Progenitor cell of endocrine pancreas (in vitro differentiated cells): ENCODE data around the gene TLCD3A. TPM values are rescaled to one million over a fixed set of nuclear protein-coding genes. Genes with fewer than 3 reads are reported as not detected.
"Not testable (repeated sequence)": the region's sequence is repeated elsewhere in the genome, so short reads cannot be mapped to it uniquely, and the experiment has no call there.

Experiments
- DNase-seq: peaks from one replicate; pipeline ENCODE4 v3.0.0; 2021; ENCODE audit warnings: low spot score; ENCODE audit not compliant: unreplicated experiment
- H3K27ac Mint-ChIP-seq: 2 replicates; pipeline ENCODE4 v1.8.0; 2021; ENCODE audit warnings: mild to moderate bottlenecking, moderate library complexity, mixed read lengths
- H3K27me3 Mint-ChIP-seq: 2 replicates; pipeline ENCODE4 v1.8.0; 2021; ENCODE audit warnings: mixed read lengths
- H3K36me3 Mint-ChIP-seq: 2 replicates; pipeline ENCODE4 v1.8.0; 2022; ENCODE audit warnings: mixed read lengths; ENCODE audit not compliant: insufficient read depth
- H3K4me1 Mint-ChIP-seq: 2 replicates; pipeline ENCODE4 v1.8.0; 2021; ENCODE audit warnings: low read depth, mixed read lengths
- H3K4me3 Mint-ChIP-seq: 2 replicates; pipeline ENCODE4 v1.8.0; 2021; ENCODE audit warnings: low read depth, mild to moderate bottlenecking, moderate library complexity, mixed read lengths
- H3K9me3 Mint-ChIP-seq: 2 replicates; pipeline ENCODE4 v1.8.0; 2021; ENCODE audit warnings: low read depth, mixed read lengths
- total RNA-seq: library from RNA; stranded (reverse); gene quantifications from 2 replicates; pipeline ENCODE4 v1.2.1, GENCODE V29; 2021
- TF ChIP-seq, protein P1 (sequence below): fragments of 200-600 bp; sonication (generic); IDR thresholded peaks from one replicate; pipeline ENCODE4 v1.5.0; 2021; ENCODE audit warnings: antibody characterized with exemption, mild to moderate bottlenecking; ENCODE audit not compliant: unreplicated experiment

TLCD3A gene
- total RNA-seq, 1 donor from 2014 or later: 27.2 TPM

DNA sequence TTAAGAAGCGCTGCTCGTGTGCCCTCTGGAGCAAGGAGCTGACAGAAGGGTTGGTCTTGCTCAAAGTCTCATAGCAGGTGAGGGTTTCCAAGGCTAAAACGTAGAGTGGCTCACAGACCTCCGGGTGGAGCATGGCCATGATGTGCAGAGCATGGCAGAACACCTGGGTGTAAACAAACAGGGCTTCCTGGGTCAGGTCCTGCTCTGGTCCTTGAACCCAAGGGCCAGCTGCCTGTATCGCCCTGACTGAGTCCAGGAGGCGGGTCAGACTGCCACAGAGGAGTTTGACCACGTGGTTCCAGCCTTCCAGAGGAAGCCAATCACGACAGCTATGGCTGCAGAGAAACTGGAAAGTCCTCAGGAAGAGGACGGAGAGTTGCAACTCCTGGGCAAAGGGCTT, 12.5 kb downstream of the TLCD3A start:
- Mint-ChIP-seq H3K9me3 (no peaks in the 10 kb centered on the region), H3K36me3 (peaks cover 23% of the 10 kb centered on the region), H3K4me1 (peaks cover 2% of the 10 kb centered on the region), H3K27ac (no peak overlapping the region), H3K4me3 (no peak overlapping the region), H3K27me3 (no peaks in the 10 kb centered on the region)
- DNase-seq: no peak
- TF ChIP-seq, protein P1, sequence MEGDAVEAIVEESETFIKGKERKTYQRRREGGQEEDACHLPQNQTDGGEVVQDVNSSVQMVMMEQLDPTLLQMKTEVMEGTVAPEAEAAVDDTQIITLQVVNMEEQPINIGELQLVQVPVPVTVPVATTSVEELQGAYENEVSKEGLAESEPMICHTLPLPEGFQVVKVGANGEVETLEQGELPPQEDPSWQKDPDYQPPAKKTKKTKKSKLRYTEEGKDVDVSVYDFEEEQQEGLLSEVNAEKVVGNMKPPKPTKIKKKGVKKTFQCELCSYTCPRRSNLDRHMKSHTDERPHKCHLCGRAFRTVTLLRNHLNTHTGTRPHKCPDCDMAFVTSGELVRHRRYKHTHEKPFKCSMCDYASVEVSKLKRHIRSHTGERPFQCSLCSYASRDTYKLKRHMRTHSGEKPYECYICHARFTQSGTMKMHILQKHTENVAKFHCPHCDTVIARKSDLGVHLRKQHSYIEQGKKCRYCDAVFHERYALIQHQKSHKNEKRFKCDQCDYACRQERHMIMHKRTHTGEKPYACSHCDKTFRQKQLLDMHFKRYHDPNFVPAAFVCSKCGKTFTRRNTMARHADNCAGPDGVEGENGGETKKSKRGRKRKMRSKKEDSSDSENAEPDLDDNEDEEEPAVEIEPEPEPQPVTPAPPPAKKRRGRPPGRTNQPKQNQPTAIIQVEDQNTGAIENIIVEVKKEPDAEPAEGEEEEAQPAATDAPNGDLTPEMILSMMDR: no peak

DNA sequence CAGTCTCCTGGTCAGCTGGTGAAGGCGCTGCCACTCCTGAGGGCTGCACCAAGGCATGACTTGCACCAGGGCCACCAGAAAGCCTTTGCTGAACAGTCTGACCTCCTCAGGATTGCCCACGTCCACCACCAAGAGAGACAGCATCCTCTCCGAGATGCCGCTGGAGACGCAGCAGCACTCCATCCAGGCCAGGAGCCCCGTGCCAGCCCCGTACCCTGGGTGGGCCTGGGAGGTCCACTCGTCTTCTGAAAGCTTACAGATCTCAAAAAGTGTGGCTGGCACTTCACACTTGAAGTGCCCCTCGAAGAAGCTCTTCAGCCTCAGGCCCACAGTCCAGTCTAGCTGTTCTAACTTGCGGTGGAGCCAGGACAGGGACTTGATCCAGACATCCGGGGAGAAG, 13.0 kb downstream of the TLCD3A start:
- Mint-ChIP-seq H3K27ac (no peak overlapping the region), H3K4me1 (peaks cover 6% of the 10 kb centered on the region), H3K9me3 (no peaks in the 10 kb centered on the region), H3K4me3 (no peak overlapping the region), H3K27me3 (no peaks in the 10 kb centered on the region), H3K36me3 (peaks cover 22% of the 10 kb centered on the region)
- DNase-seq: no peak
- TF ChIP-seq, protein P1: no peak

DNA sequence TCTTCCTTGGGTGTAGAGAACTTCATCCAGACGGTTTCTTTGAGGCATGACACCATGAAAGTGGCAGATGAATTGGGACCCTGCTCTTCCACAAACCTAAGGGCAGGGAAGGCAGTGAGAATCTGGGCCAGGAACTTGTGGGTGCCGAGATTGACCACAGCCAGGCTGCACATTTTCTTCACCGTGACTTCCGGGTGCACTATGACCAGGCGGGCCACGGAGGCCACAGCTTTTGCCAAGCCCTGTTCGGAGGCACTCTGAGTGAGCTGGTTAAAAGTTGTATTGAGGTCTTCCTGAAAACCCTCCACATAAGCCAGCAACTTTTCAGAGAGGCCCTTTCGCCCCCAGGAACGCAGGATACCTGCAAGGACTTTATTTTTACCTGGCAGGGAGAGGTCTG, 13.8 kb downstream of the TLCD3A start:
- TF ChIP-seq, protein P1: no peak
- peak overlapping the region; percentile 29 for H3K27ac Mint-ChIP-seq
- no peak overlapping the region for H3K4me3 Mint-ChIP-seq
- H3K36me3 Mint-ChIP-seq: peaks cover 22% of the 10 kb centered on the region
- H3K4me1 Mint-ChIP-seq: peaks cover 13% of the 10 kb centered on the region
- H3K9me3 Mint-ChIP-seq: no peaks in the 10 kb centered on the region
- H3K27me3 Mint-ChIP-seq: no peaks in the 10 kb centered on the region
- DNase-seq: no peak

DNA sequence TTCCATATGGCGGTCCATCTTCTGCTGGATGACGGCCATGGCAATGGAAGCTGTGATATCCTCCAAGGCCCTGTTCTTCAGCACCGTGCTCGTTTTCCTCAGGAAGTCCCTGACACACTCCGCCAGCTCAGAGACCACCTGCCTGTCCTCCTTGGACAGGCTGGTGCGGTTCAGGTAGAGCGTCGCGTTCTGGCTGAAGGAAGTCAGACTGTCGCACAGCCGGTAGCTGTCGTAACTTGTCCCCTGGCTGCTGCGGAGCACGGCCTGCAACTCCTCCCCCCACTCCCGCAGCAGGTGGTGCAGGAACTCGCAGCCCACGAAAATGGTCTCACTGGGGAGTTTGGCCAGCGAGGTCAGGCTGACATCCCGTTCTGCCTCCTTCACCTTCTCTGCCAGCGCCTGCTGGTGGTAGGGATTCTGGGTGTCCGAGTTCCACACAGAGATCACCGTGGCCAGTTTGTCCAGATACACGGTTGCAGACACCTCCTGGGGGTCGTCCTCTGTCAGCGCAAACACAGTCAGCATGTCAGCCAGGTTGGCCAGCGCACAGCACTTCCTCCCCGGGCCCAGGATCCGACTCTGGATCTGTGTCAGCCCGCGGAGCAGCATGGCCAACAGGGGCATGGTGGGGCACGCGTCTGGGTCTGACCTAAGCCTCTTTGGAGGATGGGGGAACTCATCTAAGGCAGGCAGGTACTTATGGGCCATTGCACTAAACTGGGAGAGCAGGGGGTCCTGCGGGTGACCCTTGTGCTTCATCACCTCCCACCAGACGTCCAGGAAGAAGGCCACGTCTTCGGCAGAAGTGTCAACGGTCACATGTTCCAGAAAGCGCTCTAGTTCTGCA, 14.6 kb downstream of the TLCD3A start:
- H3K36me3 Mint-ChIP-seq: peaks cover 22% of the 10 kb centered on the region
- no peaks in the 10 kb centered on the region for H3K27me3 Mint-ChIP-seq
- DNase-seq: no peak
- no peaks in the 10 kb centered on the region for H3K9me3 Mint-ChIP-seq
- TF ChIP-seq, protein P1: no peak
- H3K4me3 Mint-ChIP-seq: no peak overlapping the region
- H3K4me1 Mint-ChIP-seq: peaks cover 16% of the 10 kb centered on the region
- no peak overlapping the region for H3K27ac Mint-ChIP-seq

DNA sequence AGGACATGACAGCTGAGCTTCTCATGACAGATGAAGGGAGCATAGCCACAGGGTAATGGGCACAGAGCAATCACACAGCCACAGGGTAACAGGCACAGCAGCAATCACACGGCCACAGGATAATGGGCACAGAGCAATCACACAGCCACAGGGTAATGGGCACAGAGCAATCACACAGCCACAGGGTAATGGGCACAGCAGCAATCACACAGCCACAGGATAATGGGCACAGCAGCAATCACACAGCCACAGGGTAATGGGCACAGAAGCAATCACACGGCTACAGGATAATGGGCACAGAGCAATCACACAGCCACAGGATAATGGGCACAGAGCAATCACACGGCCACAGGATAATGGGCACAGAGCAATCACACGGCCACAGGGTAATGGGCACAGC, 16.2 kb downstream of the TLCD3A start:
- H3K27ac Mint-ChIP-seq, H3K4me3 Mint-ChIP-seq, H3K9me3 Mint-ChIP-seq, H3K27me3 Mint-ChIP-seq, DNase-seq: not testable (repeated sequence)
- Mint-ChIP-seq H3K36me3 (peaks cover 17% of the 10 kb centered on the region), H3K4me1 (peaks cover 21% of the 10 kb centered on the region)

DNA sequence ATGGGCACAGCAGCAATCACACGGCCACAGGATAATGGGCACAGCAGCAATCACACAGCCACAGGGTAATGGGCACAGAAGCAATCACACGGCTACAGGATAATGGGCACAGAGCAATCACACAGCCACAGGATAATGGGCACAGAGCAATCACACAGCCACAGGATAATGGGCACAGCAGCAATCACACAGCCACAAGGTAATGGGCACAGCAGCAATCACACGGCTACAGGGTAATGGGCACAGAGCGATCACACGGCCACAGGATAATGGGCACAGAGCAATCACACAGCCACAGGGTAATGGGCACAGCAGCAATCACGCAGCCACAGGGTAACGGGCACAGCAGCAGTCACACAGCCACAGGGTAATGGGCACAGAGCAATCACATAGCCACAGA, 17.0 kb downstream of the TLCD3A start:
- H3K27me3 Mint-ChIP-seq, H3K9me3 Mint-ChIP-seq, DNase-seq, H3K4me3 Mint-ChIP-seq, H3K27ac Mint-ChIP-seq: not testable (repeated sequence)
- Mint-ChIP-seq H3K4me1 (peaks cover 25% of the 10 kb centered on the region), H3K36me3 (peaks cover 12% of the 10 kb centered on the region)
